A549 treated with ZK216348 at 1 μM for 4 hours (cell line): ENCODE data around the gene CCDC187. TPM values are rescaled to one million over a fixed set of nuclear protein-coding genes. Genes with fewer than 3 reads are reported as not detected.

Experiments used
- total RNA-seq: library from RNA; stranded (reverse); fragments of 200-300 nt; extraction: Qiagen RNA extraction; gene quantifications from 5 replicates; pipeline ENCODE4 v1.2.3, GENCODE V29; 2022; ENCODE audit warnings: low read depth

CCDC187 gene
- total RNA-seq = 0.04 TPM in 1 of 5 replicates, not detected in the others

DNA sequence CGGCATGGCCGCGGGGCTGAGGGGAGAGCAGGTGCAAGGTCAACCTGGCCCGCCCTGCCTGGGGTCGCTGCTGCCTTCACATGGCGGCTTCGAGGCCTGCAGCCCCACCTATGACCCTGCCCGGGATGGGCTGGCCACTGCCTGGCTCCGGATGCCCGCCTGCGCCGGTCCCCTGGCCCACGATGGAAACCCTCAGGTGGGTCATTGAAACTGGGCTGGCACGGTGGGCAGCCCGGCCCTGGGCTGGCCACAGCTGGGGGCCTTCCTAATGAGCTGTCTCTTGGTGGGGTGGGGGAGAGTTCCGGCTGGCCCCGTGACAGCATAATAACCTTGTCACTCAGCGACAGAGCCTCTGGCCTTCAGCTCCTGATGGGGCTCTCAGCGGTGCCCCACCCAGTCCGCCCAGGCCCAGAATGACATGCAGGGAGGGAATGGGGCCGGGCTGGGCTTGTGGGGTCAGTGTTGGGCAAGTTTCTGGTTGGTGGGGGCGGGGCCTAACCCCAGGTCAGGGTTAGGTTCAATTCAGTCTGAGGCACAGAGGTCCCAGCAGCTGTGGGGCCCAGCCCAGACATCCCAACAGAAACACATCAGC, at the start of gene CCDC187:
TSS of gene CCDC187 (minus strand) at position 270 of the 592 bp plus-strand sequence. CDS start at position 6, 264 bp downstream.

DNA sequence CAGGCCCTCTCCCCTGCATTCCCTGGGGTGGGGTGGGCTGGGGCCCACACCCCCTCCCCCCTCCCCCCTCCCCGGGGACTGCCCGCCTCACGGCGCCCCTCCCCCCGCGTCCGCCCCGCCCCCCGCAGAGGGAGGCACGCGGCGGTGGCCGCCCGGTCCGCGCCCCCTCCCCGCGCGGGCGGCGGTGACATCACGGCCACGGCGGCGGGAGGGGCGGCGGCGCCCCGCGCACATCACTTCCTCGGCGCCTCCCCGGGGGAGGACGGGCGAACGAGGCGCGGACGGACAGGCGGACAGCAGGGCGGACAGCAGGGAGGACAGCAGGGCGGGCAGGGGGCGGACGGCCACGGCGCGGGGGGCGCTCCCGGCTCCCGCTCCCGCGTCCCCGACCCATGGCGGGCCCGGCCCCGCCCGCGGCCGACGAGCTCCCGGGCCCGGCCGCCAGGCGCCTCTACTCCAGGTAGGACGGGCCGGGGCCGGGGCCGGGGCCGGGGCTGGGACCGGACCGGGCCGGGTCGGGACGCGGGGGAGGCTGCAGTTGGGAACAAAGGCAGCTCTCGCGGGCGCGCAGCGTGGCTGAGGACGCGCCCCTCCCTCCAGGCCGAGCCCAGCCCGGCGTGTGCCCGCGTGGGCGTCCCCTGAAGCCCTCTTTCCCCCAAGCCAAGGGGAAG, 23.5 kb upstream of the CCDC187 start, which contains the start of gene GPSM1:
TSS of gene GPSM1 (plus strand) at position 236 of the 671 bp plus-strand sequence. CDS start at position 393, 157 bp downstream.

GRCh38 chr9:136245219-136246150, 58.4 kb downstream of the CCDC187 start, which contains the start of gene QSOX2:
QSOX2 (minus strand) TSS chr9:136245812; CDS start chr9:136245803, 9 bp downstream.

GRCh38 chr9:136204838-136205706, 98.8 kb downstream of the CCDC187 start, which contains the start of gene LHX3:
LHX3 (minus strand) TSS chr9:136205128; CDS start chr9:136205012, 116 bp downstream.

Other genes starting within 250 kb of the CCDC187 start
- gene NACC2, start 208.8 kb downstream of the CCDC187 start, total RNA-seq = 19.5 to 39.4 TPM (median 34.6 TPM) in 5 replicates
- 25.6 to 53.9 TPM (median 48.8 TPM) in 5 replicates for gene TMEM250, start 185.2 kb downstream of the CCDC187 start, total RNA-seq
- 0.09 to 0.14 TPM (median 0.12 TPM) in 4 of 5 replicates, not detected in the other for gene LHX3, start 99.0 kb downstream of the CCDC187 start, total RNA-seq
- gene QSOX2, start 58.3 kb downstream of the CCDC187 start, total RNA-seq = 21.1 to 30.5 TPM (median 28.8 TPM) in 5 replicates
- 6.8 to 16.6 TPM (median 12.6 TPM) in 5 replicates for gene GPSM1, start 23.4 kb upstream of the CCDC187 start, total RNA-seq
- 18.5 to 42.0 TPM (median 40.8 TPM) in 5 replicates for gene DNLZ, start 59.6 kb upstream of the CCDC187 start, total RNA-seq
- gene CARD9, start 69.6 kb upstream of the CCDC187 start, total RNA-seq = 0.85 to 2.3 TPM (median 1.0 TPM) in 5 replicates
- gene SNAPC4, start 96.1 kb upstream of the CCDC187 start, total RNA-seq = 8.1 to 14.7 TPM (median 12.2 TPM) in 5 replicates
- gene ENTR1, start 106.5 kb upstream of the CCDC187 start, total RNA-seq = 64.7 to 79.8 TPM (median 73.9 TPM) in 5 replicates
- 73.4 to 84.0 TPM (median 76.4 TPM) in 5 replicates for gene PMPCA, start 106.6 kb upstream of the CCDC187 start, total RNA-seq
- 10.6 to 24.3 TPM (median 22.4 TPM) in 5 replicates for gene INPP5E, start 135.8 kb upstream of the CCDC187 start, total RNA-seq
- gene SEC16A, start 178.9 kb upstream of the CCDC187 start, total RNA-seq = 43.4 to 63.1 TPM (median 61.3 TPM) in 5 replicates
- gene NOTCH1, start 242.0 kb upstream of the CCDC187 start, total RNA-seq = 5.0 to 13.7 TPM (median 12.6 TPM) in 5 replicates